GM21515 (cell line): Measurements from ENCODE around the gene TGFBR2.

Source experiments
- ATAC-seq: cut with Tn5 transposase; IDR thresholded peaks from one replicate; pipeline ENCODE4 v1.9.1; 2021; ENCODE audit not compliant: unreplicated experiment

Gene TGFBR2

DNA sequence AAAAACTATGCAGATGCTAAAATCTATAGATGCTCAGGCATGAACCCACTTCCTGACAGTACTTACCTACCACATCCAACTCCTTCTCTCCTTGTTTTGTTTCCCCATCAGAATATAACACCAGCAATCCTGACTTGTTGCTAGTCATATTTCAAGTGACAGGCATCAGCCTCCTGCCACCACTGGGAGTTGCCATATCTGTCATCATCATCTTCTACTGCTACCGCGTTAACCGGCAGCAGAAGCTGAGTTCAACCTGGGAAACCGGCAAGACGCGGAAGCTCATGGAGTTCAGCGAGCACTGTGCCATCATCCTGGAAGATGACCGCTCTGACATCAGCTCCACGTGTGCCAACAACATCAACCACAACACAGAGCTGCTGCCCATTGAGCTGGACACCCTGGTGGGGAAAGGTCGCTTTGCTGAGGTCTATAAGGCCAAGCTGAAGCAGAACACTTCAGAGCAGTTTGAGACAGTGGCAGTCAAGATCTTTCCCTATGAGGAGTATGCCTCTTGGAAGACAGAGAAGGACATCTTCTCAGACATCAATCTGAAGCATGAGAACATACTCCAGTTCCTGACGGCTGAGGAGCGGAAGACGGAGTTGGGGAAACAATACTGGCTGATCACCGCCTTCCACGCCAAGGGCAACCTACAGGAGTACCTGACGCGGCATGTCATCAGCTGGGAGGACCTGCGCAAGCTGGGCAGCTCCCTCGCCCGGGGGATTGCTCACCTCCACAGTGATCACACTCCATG is 65.3 kb downstream of the TGFBR2 start:
- no peak for ATAC-seq

- no peak for ATAC-seq
Measured at GRCh38 chr3:30672287-30672735, 65.9 kb downstream of the TGFBR2 start.

DNA sequence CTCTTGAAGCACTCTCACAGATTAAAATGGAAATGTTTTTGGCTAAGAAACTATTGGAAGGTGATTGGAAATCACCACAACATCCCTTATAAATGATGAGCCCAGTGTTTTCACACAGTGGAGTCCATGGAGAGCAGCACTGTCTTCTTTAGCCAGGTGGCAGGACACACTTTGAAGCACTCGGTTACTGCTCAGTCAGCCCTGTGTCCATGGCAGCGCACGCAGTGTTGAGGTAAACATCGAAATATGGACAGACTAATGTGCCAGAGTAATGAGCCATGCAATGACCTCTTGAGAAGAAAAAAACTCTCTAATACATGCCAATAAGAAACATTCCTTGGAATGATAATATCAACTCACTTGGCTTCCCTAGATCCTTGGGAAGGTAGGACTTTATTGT is 66.6 kb downstream of the TGFBR2 start:
- ATAC-seq: no peak

GRCh38 chr3:30673425-30674341 is 67.3 kb downstream of the TGFBR2 start:
- no peak for ATAC-seq

GRCh38 chr3:30675006-30675405 is 68.6 kb downstream of the TGFBR2 start:
- no peak for ATAC-seq

DNA sequence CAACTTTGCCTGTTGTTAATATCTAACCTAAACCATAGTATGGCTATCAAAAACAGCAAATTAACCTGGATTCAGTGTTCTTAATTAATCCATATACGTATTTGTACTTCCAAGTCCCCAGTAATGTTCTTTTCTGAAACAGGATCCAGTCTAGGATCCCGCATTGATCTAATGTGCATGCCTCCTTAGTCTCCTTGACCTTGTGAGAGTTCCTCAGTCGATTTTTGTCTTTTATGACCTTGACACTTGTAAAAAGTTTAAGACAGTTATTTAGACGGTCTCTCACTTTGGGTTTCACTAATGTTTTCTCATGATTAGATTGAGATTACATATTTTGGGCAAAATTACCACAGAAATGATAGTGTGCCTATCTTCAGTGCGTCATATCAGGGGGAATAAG is 69.4 kb downstream of the TGFBR2 start:
- no peak for ATAC-seq

- no peak for ATAC-seq
Measured at GRCh38 chr3:30676424-30677346, 70.3 kb downstream of the TGFBR2 start.

- no peak for ATAC-seq
Measured at GRCh38 chr3:30677347-30677685, 70.9 kb downstream of the TGFBR2 start.

DNA sequence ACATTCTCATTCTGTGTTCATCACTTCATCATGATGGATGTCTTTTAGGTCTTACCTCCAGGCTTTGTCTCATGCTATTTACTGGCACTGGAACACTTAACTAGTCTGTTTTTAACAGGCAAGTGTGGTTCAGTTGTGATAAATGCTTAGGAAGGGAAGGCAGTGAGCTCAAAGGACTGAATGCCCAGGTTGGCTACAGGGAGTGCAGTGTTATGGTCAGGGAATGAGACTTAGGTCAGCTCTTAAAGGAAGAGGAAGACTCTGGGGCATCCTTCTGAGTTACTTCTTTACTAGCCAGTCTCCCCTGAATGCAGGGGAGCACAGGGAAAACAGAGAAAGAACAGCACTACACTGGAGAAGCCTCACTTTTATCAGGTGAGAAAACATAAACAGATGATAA is 72.6 kb downstream of the TGFBR2 start:
- no peak for ATAC-seq

DNA sequence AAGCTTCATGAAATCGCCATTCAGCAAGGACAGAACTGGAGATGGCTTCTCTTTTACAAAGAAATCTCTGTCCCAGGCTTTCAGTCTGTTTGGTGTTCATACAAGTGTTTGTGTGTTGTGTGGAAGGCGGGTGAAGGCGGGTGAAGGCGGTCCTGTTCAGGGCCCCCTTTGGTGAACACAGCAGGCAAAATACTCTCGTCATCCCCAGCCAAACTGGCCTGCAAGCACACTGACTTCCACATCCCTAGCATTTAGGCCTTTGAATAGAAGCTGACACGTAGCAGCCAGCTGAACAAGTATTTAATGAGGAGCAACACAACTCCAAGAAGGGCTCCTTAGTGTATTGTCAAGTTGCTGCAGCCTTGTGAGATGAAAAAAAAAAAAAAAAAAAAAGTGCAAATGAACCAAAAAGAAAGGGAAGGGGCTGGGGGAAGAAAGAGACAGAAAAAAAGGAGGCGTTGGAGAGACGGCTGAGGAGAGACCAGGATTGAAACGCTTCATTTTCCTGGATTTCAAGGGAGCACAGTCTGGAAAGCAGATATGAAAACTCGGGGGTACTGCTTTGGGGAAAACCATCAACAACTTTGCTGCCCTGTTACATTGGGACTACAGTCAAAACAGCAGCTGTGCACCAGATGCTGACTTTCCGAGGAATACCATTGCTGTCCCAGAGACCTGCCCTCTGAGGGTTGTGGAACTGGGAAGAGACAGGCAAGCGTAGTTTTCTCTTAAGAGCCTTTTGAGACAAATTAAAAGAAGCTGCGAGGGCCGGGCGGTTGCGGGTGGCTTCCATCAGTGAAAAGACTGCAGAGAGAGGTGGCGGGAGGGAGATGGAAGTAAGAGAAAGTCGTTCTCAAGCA is 74.6 kb downstream of the TGFBR2 start:
- no peak for ATAC-seq

- ATAC-seq: no peak
Measured at GRCh38 chr3:30681649-30682211, 75.3 kb downstream of the TGFBR2 start.

DNA sequence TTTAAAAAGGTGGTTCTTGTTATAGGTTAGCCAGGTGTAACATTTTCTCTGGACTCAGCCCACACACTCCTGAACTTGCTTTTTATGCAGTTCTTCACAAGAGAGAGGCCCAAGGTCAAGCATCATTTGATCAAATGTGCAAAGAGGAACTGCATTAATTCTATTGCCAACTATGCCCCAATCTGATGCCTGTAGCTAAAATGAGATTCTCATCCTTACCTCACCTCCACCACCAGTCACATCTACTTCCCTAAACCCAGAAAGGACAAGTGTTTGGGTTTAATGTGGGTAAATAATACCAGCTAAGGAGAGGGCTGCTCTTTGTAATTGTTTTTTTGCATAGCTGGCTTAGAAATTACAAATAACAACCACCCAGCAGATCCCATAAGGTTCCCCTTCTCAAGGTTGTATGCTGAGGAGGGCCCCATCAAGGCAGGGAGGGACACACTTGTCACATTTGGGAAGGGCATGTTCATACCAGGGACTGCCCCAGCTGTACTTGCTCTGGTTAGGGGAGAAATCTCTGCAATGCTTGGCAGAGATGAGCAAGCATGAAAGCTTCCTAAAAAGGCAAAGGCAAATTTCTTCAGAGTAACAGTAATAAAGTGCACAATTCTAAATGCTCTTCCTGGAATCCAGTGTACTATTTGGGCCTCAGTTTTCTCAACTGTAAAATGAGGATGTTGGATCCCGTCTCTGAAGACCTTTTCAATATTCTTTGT is 76.2 kb downstream of the TGFBR2 start:
- no peak for ATAC-seq

DNA sequence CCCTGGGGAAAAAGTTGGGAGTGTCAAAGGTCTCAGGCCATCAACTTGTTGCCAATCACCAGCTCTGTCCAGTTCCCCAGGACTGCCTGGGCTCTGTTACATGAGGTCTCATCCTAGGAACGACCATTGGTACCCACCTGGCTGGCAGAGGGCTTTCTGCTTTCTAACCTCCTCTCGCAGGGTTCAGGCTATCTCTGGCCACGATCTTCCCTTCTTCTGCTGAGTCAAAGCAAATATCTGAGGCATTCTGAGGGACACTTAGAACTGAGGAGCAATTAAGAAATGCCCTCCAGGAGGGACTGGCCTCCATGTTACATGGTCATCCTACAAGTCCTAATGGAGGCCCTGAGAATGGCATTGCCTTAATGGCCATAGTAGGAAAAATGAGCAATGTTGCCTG is 77.4 kb downstream of the TGFBR2 start:
- ATAC-seq: no peak

- no peak for ATAC-seq
Measured at GRCh38 chr3:30684356-30684755, 78.0 kb downstream of the TGFBR2 start.

GRCh38 chr3:30685267-30685667 is 78.9 kb downstream of the TGFBR2 start:
- no peak for ATAC-seq

GRCh38 chr3:30686176-30686575 is 79.8 kb downstream of the TGFBR2 start:
- ATAC-seq: no peak

DNA sequence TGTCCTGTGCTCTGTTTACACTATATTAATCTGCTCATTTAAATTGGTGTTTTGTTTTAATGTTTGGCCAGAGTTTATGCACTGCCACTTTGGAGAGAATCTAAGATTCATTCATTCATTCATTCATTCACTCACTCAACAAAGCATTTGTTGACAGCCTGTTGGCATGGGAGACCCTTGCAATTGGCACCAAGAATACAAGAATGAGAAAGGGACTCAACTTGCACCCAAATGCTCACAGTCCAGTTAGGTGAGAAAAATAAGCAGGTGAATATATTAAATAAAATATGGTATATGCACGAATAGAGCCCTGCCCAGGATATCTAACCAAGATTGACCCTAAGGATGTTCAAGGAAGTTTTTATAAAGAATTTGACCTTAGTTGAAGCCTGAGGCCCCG is 80.4 kb downstream of the TGFBR2 start:
- ATAC-seq: no peak

DNA sequence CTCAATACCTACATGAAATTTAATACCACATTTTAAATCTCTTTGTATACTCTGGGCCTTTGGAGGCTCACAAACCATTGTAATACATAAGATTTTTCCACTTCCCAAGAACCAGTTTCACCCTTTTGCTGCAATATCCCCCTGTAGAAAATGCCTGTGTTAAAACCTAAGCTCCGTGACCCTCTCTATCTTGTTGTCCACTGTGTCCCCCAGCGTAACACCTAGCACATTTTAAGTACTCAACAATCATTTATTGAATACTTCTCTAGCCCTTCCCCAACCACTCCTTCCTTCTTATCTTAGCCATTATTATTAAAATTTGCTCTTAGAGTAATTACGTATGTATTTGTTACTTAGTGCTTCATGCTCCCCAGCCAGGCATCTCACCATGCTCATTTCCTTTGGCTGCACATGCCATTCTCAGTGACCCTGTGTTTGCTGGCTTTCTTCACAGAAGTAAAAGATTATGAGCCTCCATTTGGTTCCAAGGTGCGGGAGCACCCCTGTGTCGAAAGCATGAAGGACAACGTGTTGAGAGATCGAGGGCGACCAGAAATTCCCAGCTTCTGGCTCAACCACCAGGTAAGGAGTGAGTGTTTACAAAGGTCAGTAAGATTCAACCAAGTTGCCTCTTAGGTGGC is 81.6 kb downstream of the TGFBR2 start:
- no peak for ATAC-seq
